GM19240 (cell line): Measurements from ENCODE around the gene ZPLD1.

Experiments
- DNase-seq: peaks from one replicate; pipeline ENCODE4 v3.0.0; 2011; ENCODE audit warnings: low spot score; ENCODE audit not compliant: insufficient read length

ZPLD1 gene

DNA sequence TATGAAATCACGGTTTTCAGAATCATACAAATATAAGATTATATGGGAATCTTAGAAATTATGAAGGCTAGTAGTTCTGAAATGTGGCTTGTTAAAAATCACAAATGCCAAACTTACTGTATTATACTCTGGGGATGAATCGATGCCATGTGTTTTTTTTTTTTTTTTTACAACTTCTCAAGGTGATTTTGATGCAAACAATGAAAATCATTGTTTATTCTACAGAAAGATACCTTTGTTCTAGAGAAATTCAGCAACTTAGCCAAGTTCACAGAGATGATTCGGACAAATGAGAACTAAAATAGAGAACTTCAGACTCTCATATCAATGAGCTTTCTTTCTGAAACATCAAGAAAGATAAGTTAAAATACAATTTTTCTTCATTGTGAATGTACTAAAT, 92.0 kb downstream of the ZPLD1 start:
- DNase-seq, result no peak

GRCh38 chr3:102528727-102529126, 93.9 kb downstream of the ZPLD1 start:
- DNase-seq, result no peak
